GM12872 (cell line): Measurements from ENCODE around the gene PHC3.

Experiments
- CTCF ChIP-seq: IDR thresholded peaks from 3 replicates; pipeline ENCODE4 v1.5.1; 2011; ENCODE audit warnings: low read depth, mild to moderate bottlenecking, low read length, moderate library complexity; ENCODE audit not compliant: insufficient read depth

PHC3 gene

DNA sequence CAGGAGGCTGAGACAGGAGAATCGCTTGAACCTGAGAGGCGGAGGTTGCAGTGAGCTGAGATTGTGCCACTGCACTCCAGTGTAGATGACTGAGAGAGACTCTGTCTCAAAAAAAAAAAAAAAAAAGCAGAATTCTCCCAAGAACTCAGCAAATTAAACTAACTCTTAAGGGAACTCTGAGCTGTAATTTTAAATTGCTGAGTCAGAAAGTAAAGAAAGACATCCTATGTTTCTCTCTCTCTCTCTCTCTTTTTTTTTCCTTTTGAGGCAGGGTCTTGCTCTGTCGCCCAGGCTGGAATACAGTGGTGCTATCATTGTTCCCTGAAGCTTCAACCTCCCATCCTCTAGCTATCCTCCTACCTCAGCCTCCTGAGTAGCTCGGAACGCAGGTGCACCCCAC is 20.0 kb upstream of the PHC3 start:
- TF ChIP-seq CTCF, result no peak

DNA sequence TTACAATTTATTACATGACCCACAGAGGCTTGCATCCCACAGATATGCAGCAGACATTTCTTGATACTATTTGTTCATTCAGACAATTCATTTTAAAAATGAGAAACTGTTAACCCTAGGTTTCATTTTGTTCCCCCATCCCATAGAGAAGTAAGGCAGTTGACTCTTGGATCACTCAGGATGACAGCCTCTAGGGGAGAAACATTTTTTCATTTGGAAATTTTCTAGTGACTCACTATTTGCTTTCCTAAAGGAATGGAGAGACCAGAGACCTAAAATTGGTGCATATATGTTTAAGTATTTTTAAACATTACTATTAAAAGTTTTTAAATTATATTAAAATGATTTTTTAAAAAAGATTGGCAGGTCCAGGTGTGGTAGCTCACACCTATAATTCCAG is 19.5 kb upstream of the PHC3 start:
- no peak for TF ChIP-seq CTCF

GRCh38 chr3:170196833-170197232 is 15.3 kb upstream of the PHC3 start:
- TF ChIP-seq CTCF, result no peak

- no peak for TF ChIP-seq CTCF
Observed at GRCh38 chr3:170189398-170190256, 8.1 kb upstream of the PHC3 start.

DNA sequence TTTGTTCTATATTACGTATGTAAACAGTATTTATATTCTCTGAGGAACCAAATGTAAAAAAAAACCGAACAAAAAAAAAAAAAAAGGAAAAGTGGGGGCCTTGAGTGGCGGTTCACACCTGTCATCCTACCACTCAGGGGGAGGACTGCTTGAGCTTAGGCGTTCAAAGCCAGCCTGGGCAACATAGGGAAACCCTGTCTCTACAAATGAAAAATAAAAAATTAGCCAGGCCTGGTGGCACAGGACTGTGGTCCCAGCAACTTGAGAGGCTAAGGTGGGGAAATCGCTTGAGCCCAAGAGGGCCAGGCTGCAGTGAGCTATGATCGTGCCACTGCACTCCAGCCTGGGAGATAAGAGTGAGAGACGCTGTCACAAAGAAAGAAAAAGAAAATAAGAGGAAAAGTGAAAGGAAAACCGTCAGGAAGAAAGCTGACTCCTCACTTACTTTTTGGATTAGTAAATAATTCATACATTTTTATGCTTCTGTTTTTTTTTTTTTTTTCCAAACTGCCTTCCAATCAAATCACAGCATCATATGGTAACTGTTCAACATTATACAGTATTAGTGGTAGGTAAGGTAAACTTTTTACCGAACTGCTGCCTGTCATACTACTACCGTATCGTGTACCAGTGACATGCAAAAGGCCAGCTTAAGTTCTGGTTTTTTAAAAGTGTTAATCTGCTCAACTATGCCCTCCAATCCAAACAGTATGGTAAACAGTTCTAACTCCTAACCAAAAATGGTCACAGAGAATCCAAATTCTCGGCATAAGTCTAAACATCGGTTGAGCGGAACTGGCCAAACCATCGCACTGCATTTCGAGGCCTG is 1.2 kb downstream of the PHC3 start:
- no peak for TF ChIP-seq CTCF

DNA sequence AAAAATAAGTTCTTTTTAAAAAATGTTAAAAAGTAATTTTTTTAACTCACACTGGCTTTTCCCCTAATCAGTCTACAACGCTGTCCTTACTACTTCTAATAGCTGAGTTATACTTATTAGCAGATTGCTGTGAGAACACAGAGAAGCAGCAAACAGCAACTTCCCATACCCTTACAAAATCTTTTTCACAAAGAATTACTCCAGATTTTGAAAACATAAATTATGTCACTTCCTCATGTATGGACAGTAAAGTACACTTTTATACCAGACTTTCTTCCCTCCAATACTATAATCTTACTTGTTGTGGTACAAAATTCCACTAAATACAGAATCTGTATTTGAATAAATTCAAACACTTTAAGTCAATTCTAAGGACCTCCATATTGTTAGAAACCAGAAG is 2.1 kb downstream of the PHC3 start:
- no peak for TF ChIP-seq CTCF

GRCh38 chr3:170178651-170179050 is 2.9 kb downstream of the PHC3 start:
- no peak for TF ChIP-seq CTCF
